Activated naive CD4-positive, alpha-beta T cell treated with anti-CD3 and anti-CD28 coated beads, Interleukin-2, amount 10 ng/mL, durations not matched to agents 7 days and 5 days (primary cell): Measurements from ENCODE around the gene ETV2.
A peak's percentile ranks its signal among the peaks of the same experiment; 100 is the strongest.
"Not testable (repeated sequence)": the region's sequence is repeated elsewhere in the genome, so short reads cannot be mapped to it uniquely, and the experiment has no call there.

ENCODE experiments used
- CTCF ChIA-PET: fragments of 350-600 bp; sonication (Branson Sonifier 250); formaldehyde crosslinking; loops from one replicate; lab custom pipeline; 2021; ENCODE audit warnings: antibody characterized with exemption; lab: Charles Lee
- DNase-seq: peaks from one replicate; pipeline ENCODE4 v3.0.0-alpha.2; 2020
- H3K27ac Mint-ChIP-seq: one replicate; pipeline ENCODE4 v1.8.0; 2021; ENCODE audit warnings: mild to moderate bottlenecking, moderate library complexity, mixed read lengths
- H3K27me3 Mint-ChIP-seq: one replicate; pipeline ENCODE4 v1.8.0; 2021; ENCODE audit warnings: mild to moderate bottlenecking, mixed read lengths
- H3K36me3 Mint-ChIP-seq: one replicate; pipeline ENCODE4 v1.8.0; 2021; ENCODE audit warnings: mixed read lengths
- H3K4me1 Mint-ChIP-seq: one replicate; pipeline ENCODE4 v1.8.0; 2021; ENCODE audit warnings: mixed read lengths
- H3K4me3 Mint-ChIP-seq: one replicate; pipeline ENCODE4 v1.8.0; 2021; ENCODE audit warnings: mild to moderate bottlenecking, moderate library complexity, mixed read lengths
- H3K9me3 Mint-ChIP-seq: one replicate; pipeline ENCODE4 v1.8.0; 2021; ENCODE audit warnings: mixed read lengths

The ETV2 gene

GRCh38 chr19:35641515-35642151 lies at the start of gene ETV2:
Gene ETV2 (plus strand): TSS chr19:35641745. CDS start chr19:35642461, 716 bp downstream.
- H3K4me1 Mint-ChIP-seq = peaks cover 45% of the 10 kb centered on the region
- DNase-seq = peak; percentile 73
- H3K27ac Mint-ChIP-seq = peak within 1 kb of the TSS; percentile 19
- H3K9me3 Mint-ChIP-seq = no peaks in the 10 kb centered on the region
- H3K27me3 Mint-ChIP-seq = no peaks in the 10 kb centered on the region
- CTCF ChIA-PET = no interaction called here
- peaks cover 7% of the 10 kb centered on the region for H3K36me3 Mint-ChIP-seq
- H3K4me3 Mint-ChIP-seq = peak within 1 kb of the TSS; percentile 71

GRCh38 chr19:35592226-35592625 lies 49.3 kb upstream of the ETV2 start:
- Mint-ChIP-seq H3K27ac (no peak overlapping the region), H3K4me3 (no peak overlapping the region), H3K36me3 (no peaks in the 10 kb centered on the region), H3K4me1 (peaks cover 10% of the 10 kb centered on the region), H3K9me3 (no peaks in the 10 kb centered on the region), H3K27me3 (peaks cover 22% of the 10 kb centered on the region)
- peak; percentile 50 for DNase-seq
- CTCF ChIA-PET = interaction anchor here (0.8 to 2.8 kb wide), 5 partner anchors 43 to 97 kb away, joined by 5 to 20 read pairs (median 8); no protein-coding TSS in a partner anchor

- H3K4me3 Mint-ChIP-seq, H3K36me3 Mint-ChIP-seq, H3K27ac Mint-ChIP-seq, H3K9me3 Mint-ChIP-seq, DNase-seq, H3K4me1 Mint-ChIP-seq: not testable (repeated sequence)
- peaks cover 13% of the 10 kb centered on the region for H3K27me3 Mint-ChIP-seq
- CTCF ChIA-PET = interaction anchor here (0.6 kb wide), 1 partner anchor 194 kb away, joined by 3 read pairs; no protein-coding TSS in a partner anchor
These were observed 46.5 kb upstream of the ETV2 start for GRCh38 chr19:35595026-35595425.

- H3K4me1 Mint-ChIP-seq = peaks cover 10% of the 10 kb centered on the region
- no peak overlapping the region for H3K27ac Mint-ChIP-seq
- H3K36me3 Mint-ChIP-seq = no peaks in the 10 kb centered on the region
- CTCF ChIA-PET = no interaction called here
- no peak overlapping the region for H3K4me3 Mint-ChIP-seq
- peaks cover 19% of the 10 kb centered on the region for H3K27me3 Mint-ChIP-seq
- DNase-seq = no peak
- no peaks in the 10 kb centered on the region for H3K9me3 Mint-ChIP-seq
These were observed 45.6 kb upstream of the ETV2 start for GRCh38 chr19:35595928-35596327.

- no peaks in the 10 kb centered on the region for H3K9me3 Mint-ChIP-seq
- H3K4me3 Mint-ChIP-seq = no peak overlapping the region
- H3K27me3 Mint-ChIP-seq = peaks cover 25% of the 10 kb centered on the region
- peak overlapping the region; percentile 64 for H3K27ac Mint-ChIP-seq
- DNase-seq = peak; percentile 41
- CTCF ChIA-PET = no interaction called here
- H3K36me3 Mint-ChIP-seq = no peaks in the 10 kb centered on the region
- H3K4me1 Mint-ChIP-seq = peaks cover 10% of the 10 kb centered on the region
These were observed 45.1 kb upstream of the ETV2 start for GRCh38 chr19:35596366-35596999.

- Mint-ChIP-seq H3K4me1 (peaks cover under 1% of the 10 kb centered on the region), H3K4me3 (no peak overlapping the region), H3K27ac (no peak overlapping the region), H3K27me3 (peaks cover 27% of the 10 kb centered on the region), H3K36me3 (no peaks in the 10 kb centered on the region), H3K9me3 (peaks cover 2% of the 10 kb centered on the region)
- no peak for DNase-seq
- CTCF ChIA-PET = interaction anchor here (1.0 kb wide), 1 partner anchor 54 kb away, joined by 3 read pairs; no protein-coding TSS in a partner anchor
These were observed 39.6 kb upstream of the ETV2 start for GRCh38 chr19:35601971-35602370.

GRCh38 chr19:35604436-35604835 lies 37.1 kb upstream of the ETV2 start:
- DNase-seq, H3K4me3 Mint-ChIP-seq, CTCF ChIA-PET, H3K27ac Mint-ChIP-seq: not testable (repeated sequence)
- H3K4me1 Mint-ChIP-seq = peaks cover 11% of the 10 kb centered on the region
- peaks cover 17% of the 10 kb centered on the region for H3K9me3 Mint-ChIP-seq
- H3K27me3 Mint-ChIP-seq = peaks cover 19% of the 10 kb centered on the region
- H3K36me3 Mint-ChIP-seq = peaks cover 10% of the 10 kb centered on the region

- DNase-seq, H3K27me3 Mint-ChIP-seq, H3K27ac Mint-ChIP-seq, H3K4me3 Mint-ChIP-seq, CTCF ChIA-PET: not testable (repeated sequence)
- H3K36me3 Mint-ChIP-seq = peaks cover 10% of the 10 kb centered on the region
- H3K9me3 Mint-ChIP-seq = peaks cover 17% of the 10 kb centered on the region
- peaks cover 38% of the 10 kb centered on the region for H3K4me1 Mint-ChIP-seq
These were observed 34.4 kb upstream of the ETV2 start for GRCh38 chr19:35607170-35607569.

GRCh38 chr19:35607661-35608060 lies 33.9 kb upstream of the ETV2 start:
- DNase-seq = no peak
- CTCF ChIA-PET = no interaction called here

GRCh38 chr19:35608251-35608650 lies 33.3 kb upstream of the ETV2 start:
- H3K36me3 Mint-ChIP-seq = peaks cover 10% of the 10 kb centered on the region
- H3K4me1 Mint-ChIP-seq = peaks cover 47% of the 10 kb centered on the region
- CTCF ChIA-PET = interaction anchor here (0.6 to 1.1 kb wide), 2 partner anchors 8 to 84 kb away, joined by 3 read pairs; no protein-coding TSS in a partner anchor
- no peak overlapping the region for H3K4me3 Mint-ChIP-seq
- peak; percentile 40 for DNase-seq
- peaks cover 17% of the 10 kb centered on the region for H3K9me3 Mint-ChIP-seq
- peaks cover 9% of the 10 kb centered on the region for H3K27me3 Mint-ChIP-seq
- H3K27ac Mint-ChIP-seq = peak overlapping the region; percentile 94

More at GRCh38 chr19:35607661-35608060, 33.9 kb upstream of the ETV2 start:
- H3K4me1 Mint-ChIP-seq = peaks cover 42% of the 10 kb centered on the region
- no peak overlapping the region for H3K27ac Mint-ChIP-seq
- H3K9me3 Mint-ChIP-seq = peaks cover 17% of the 10 kb centered on the region
- peaks cover 9% of the 10 kb centered on the region for H3K27me3 Mint-ChIP-seq
- peaks cover 10% of the 10 kb centered on the region for H3K36me3 Mint-ChIP-seq
- no peak overlapping the region for H3K4me3 Mint-ChIP-seq

- CTCF ChIA-PET = no interaction called here
- peak overlapping the region; percentile 21 for H3K4me3 Mint-ChIP-seq
- peaks cover 13% of the 10 kb centered on the region for H3K36me3 Mint-ChIP-seq
- peaks cover 17% of the 10 kb centered on the region for H3K9me3 Mint-ChIP-seq
- peaks cover 58% of the 10 kb centered on the region for H3K4me1 Mint-ChIP-seq
- peaks cover 5% of the 10 kb centered on the region for H3K27me3 Mint-ChIP-seq
- peak; percentile 73 for DNase-seq
- H3K27ac Mint-ChIP-seq = peak overlapping the region; percentile 94
These were observed 31.6 kb upstream of the ETV2 start for GRCh38 chr19:35609851-35610353.

GRCh38 chr19:35612224-35612558 lies 29.4 kb upstream of the ETV2 start:
- Mint-ChIP-seq H3K27me3 (peaks cover 4% of the 10 kb centered on the region), H3K27ac (peak overlapping the region; percentile 95), H3K4me1 (peaks cover 58% of the 10 kb centered on the region), H3K36me3 (peaks cover 21% of the 10 kb centered on the region), H3K4me3 (peak overlapping the region; percentile 84), H3K9me3 (peaks cover 12% of the 10 kb centered on the region)
- CTCF ChIA-PET = no interaction called here
- no peak for DNase-seq

- Mint-ChIP-seq H3K9me3 (peaks cover 8% of the 10 kb centered on the region), H3K27ac (peak within 1 kb of the TSS; percentile 95), H3K4me1 (peaks cover 58% of the 10 kb centered on the region), H3K4me3 (peak within 1 kb of the TSS; percentile 84), H3K36me3 (peaks cover 18% of the 10 kb centered on the region), H3K27me3 (peaks cover 4% of the 10 kb centered on the region)
- CTCF ChIA-PET = interaction anchor here (0.6 kb wide), 1 partner anchor 127 kb away, joined by 5 read pairs; no protein-coding TSS in a partner anchor
- peak; percentile 95 for DNase-seq
These were observed 28.8 kb upstream of the ETV2 start, which contains the start of gene HAUS5 for GRCh38 chr19:35612559-35613321. Gene HAUS5 (plus strand): TSS chr19:35612735. CDS start chr19:35612795, 60 bp downstream.

GRCh38 chr19:35613574-35613973 lies 28.0 kb upstream of the ETV2 start:
- DNase-seq = no peak
- Mint-ChIP-seq H3K36me3 (peaks cover 15% of the 10 kb centered on the region), H3K4me3 (peak overlapping the region; percentile 84), H3K27ac (peak overlapping the region; percentile 95), H3K27me3 (peaks cover 4% of the 10 kb centered on the region), H3K9me3 (peaks cover 3% of the 10 kb centered on the region), H3K4me1 (peaks cover 53% of the 10 kb centered on the region)
- CTCF ChIA-PET = interaction anchor here (0.6 kb wide), 1 partner anchor 127 kb away, joined by 5 read pairs; no protein-coding TSS in a partner anchor
